HepG2 (cell line): Measurements from ENCODE around the gene TEF. TPM values are rescaled to one million over a fixed set of nuclear protein-coding genes. Genes with fewer than 3 reads are reported as not detected.

ENCODE experiments used
- ARNT2 ChIP-seq: sonication (generic); formaldehyde crosslinking; IDR thresholded peaks from 2 replicates; pipeline ENCODE4 v1.8.0; 2022; ENCODE audit warnings: mild to moderate bottlenecking, low read depth, missing genetic modification reagents, moderate library complexity
- BORCS8-MEF2B ChIP-seq: sonication (generic); formaldehyde crosslinking; IDR thresholded peaks from 2 replicates; pipeline ENCODE4 v1.8.0; 2022; ENCODE audit warnings: mild to moderate bottlenecking, missing genetic modification reagents
- DDIT3 ChIP-seq: sonication (generic); formaldehyde crosslinking; IDR thresholded peaks from 2 replicates; pipeline ENCODE4 v1.4.0; 2020; ENCODE audit warnings: mild to moderate bottlenecking, missing genetic modification reagents
- ESRRA ChIP-seq: sonication (generic); formaldehyde crosslinking; IDR thresholded peaks from 2 replicates; pipeline ENCODE4 v1.5.1; 2020; ENCODE audit warnings: mild to moderate bottlenecking, low read depth, missing genetic modification reagents
- GATAD2A ChIP-seq: IDR thresholded peaks from 2 replicates; pipeline ENCODE4 v1.6.1; 2016
- KAT7 ChIP-seq: IDR thresholded peaks from 2 replicates; pipeline ENCODE4 v1.6.1; 2018; ENCODE audit warnings: borderline replicate concordance, missing compliant biosample characterization
- KAT8 ChIP-seq: IDR thresholded peaks from 2 replicates; pipeline ENCODE4 v1.6.1; 2016; ENCODE audit warnings: missing genetic modification reagents, missing compliant biosample characterization
- NCOA5 ChIP-seq: sonication (generic); formaldehyde crosslinking; IDR thresholded peaks from 2 replicates; pipeline ENCODE4 v1.4.0; 2020; ENCODE audit warnings: missing genetic modification reagents
- NR2F6 ChIP-seq, 2 experiments: IDR thresholded peaks; 2 replicates each; pipeline ENCODE4 v1.6.1; 2016; ENCODE audit warnings: antibody characterized with exemption in 1 of 2, mild to moderate bottlenecking in 1 of 2
- PHF20 ChIP-seq: sonication (generic); formaldehyde crosslinking; IDR thresholded peaks from 2 replicates; pipeline ENCODE4 v1.5.0; 2020; ENCODE audit warnings: mild to moderate bottlenecking, missing genetic modification reagents
- ZBTB1 ChIP-seq: sonication (generic); formaldehyde crosslinking; IDR thresholded peaks from 2 replicates; pipeline ENCODE4 v1.4.0; 2020; ENCODE audit warnings: missing genetic modification reagents, borderline replicate concordance
- ZFYVE20 ChIP-seq: sonication (generic); formaldehyde crosslinking; IDR thresholded peaks from 2 replicates; pipeline ENCODE4 v1.8.0; 2023; ENCODE audit warnings: low read depth, mild to moderate bottlenecking, moderate library complexity, missing genetic modification reagents, borderline replicate concordance
- ZNF276 ChIP-seq: sonication (generic); formaldehyde crosslinking; IDR thresholded peaks from 2 replicates; pipeline ENCODE4 v1.4.0; 2020; ENCODE audit warnings: mild to moderate bottlenecking, low read depth, missing genetic modification reagents
- ZNF446 ChIP-seq: sonication (generic); formaldehyde crosslinking; IDR thresholded peaks from 2 replicates; pipeline ENCODE4 v1.5.0; 2020; ENCODE audit warnings: mild to moderate bottlenecking, missing genetic modification reagents
- ZNF557 ChIP-seq: sonication (generic); formaldehyde crosslinking; IDR thresholded peaks from 2 replicates; pipeline ENCODE4 v1.4.0; 2020; ENCODE audit warnings: missing genetic modification reagents
- ZSCAN25 ChIP-seq: sonication (generic); formaldehyde crosslinking; IDR thresholded peaks from 2 replicates; pipeline ENCODE4 v1.8.0; 2022; ENCODE audit warnings: mild to moderate bottlenecking, missing genetic modification reagents
- polyA plus RNA-seq, 8 experiments: library from polyadenylated mRNA; depleted of rRNA in 3 of 8; stranded (reverse) in 7 of 8; unstranded in 1 of 8; fragments of >200 nt; fragmentation: Illumina TruSeq in 4 of 8; extraction: Trizol in 4 of 8; gene quantifications; 2 replicates each; pipeline versions ENCODE4 v1.2.1 to v1.2.3, GENCODE V29; 2011 to 2016; ENCODE audit warnings: low read depth in 4 of 8, missing spikeins in 1 of 8, mixed read lengths in 1 of 8; ENCODE audit not compliant: insufficient read depth in 1 of 8
- total RNA-seq, 5 experiments: library from RNA; depleted of rRNA; stranded (reverse); fragments of >200 nt; fragmentation: Illumina TruSeq; extraction: Trizol; gene quantifications; 2 replicates each; pipeline ENCODE4 v1.2.3, GENCODE V29; 2016; ENCODE audit warnings: low read depth in 1 of 5
- TF ChIP-seq, protein P1 (sequence below): sonication (generic); formaldehyde crosslinking; IDR thresholded peaks from 2 replicates; pipeline ENCODE4 v1.5.0; 2020; ENCODE audit warnings: mild to moderate bottlenecking, missing genetic modification reagents
- TF ChIP-seq, protein P2 (sequence below): sonication (generic); formaldehyde crosslinking; IDR thresholded peaks from 2 replicates; pipeline ENCODE4 v1.4.0; 2020; ENCODE audit warnings: missing genetic modification reagents, borderline replicate concordance
- TF ChIP-seq, protein P3 (sequence below): sonication (generic); formaldehyde crosslinking; IDR thresholded peaks from 2 replicates; pipeline ENCODE4 v1.5.1; 2020; ENCODE audit warnings: missing genetic modification reagents, mild to moderate bottlenecking, borderline replicate concordance
- TF ChIP-seq, protein P4 (sequence below): IDR thresholded peaks from 2 replicates; pipeline ENCODE4 v1.6.1; 2016

TEF gene
- total and polyA plus RNA-seq, 2 of the 13 experiments (the other 11 are each of a cell fraction or from before 2014, with no cell fraction given): 7.6 to 11.2 TPM

DNA sequence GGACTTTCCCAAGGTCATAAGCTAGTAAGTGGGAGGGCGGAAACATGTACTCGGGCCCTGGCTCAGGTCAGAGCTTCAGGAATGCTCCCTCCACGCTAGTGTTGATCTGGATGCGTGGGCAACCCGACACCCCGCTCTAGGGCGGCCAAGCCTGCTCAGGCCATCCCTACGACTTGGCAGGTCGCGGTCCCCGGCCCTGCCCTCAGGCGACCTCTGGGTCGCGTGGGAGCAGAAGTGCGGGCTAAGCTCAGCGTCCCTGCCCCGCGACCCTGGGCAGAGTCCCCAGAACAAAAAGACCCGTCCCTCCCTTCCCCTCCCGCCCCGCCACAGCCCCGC lies 781 bp upstream of the TEF start (continued):
- TF ChIP-seq NR2F6 (IDR thresholded peaks at IDR 0.05): no peak; the same call in 1 of the 2 replicates
- TF ChIP-seq NR2F6 (CRISPR knock-in tag; IDR thresholded peaks at IDR 0.05): peak; percentile 69; the same call in 1 of the 2 replicates
- TF ChIP-seq ZBTB1 (CRISPR knock-in tag): peak; percentile 86; the same call in 1 of the 2 replicates
- TF ChIP-seq ESRRA (CRISPR knock-in tag): peak; percentile 85
- TF ChIP-seq KAT8 (CRISPR knock-in tag): no peak
- TF ChIP-seq, protein P1, sequence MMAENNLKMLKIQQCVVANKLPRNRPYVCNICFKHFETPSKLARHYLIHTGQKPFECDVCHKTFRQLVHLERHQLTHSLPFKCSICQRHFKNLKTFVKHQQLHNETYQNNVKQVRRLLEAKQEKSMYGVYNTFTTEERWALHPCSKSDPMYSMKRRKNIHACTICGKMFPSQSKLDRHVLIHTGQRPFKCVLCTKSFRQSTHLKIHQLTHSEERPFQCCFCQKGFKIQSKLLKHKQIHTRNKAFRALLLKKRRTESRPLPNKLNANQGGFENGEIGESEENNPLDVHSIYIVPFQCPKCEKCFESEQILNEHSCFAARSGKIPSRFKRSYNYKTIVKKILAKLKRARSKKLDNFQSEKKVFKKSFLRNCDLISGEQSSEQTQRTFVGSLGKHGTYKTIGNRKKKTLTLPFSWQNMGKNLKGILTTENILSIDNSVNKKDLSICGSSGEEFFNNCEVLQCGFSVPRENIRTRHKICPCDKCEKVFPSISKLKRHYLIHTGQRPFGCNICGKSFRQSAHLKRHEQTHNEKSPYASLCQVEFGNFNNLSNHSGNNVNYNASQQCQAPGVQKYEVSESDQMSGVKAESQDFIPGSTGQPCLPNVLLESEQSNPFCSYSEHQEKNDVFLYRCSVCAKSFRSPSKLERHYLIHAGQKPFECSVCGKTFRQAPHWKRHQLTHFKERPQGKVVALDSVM: no peak
- peak; percentile 65 for TF ChIP-seq GATAD2A (CRISPR knock-in tag)
- TF ChIP-seq KAT7 (CRISPR knock-in tag): no peak
- TF ChIP-seq, protein P2, sequence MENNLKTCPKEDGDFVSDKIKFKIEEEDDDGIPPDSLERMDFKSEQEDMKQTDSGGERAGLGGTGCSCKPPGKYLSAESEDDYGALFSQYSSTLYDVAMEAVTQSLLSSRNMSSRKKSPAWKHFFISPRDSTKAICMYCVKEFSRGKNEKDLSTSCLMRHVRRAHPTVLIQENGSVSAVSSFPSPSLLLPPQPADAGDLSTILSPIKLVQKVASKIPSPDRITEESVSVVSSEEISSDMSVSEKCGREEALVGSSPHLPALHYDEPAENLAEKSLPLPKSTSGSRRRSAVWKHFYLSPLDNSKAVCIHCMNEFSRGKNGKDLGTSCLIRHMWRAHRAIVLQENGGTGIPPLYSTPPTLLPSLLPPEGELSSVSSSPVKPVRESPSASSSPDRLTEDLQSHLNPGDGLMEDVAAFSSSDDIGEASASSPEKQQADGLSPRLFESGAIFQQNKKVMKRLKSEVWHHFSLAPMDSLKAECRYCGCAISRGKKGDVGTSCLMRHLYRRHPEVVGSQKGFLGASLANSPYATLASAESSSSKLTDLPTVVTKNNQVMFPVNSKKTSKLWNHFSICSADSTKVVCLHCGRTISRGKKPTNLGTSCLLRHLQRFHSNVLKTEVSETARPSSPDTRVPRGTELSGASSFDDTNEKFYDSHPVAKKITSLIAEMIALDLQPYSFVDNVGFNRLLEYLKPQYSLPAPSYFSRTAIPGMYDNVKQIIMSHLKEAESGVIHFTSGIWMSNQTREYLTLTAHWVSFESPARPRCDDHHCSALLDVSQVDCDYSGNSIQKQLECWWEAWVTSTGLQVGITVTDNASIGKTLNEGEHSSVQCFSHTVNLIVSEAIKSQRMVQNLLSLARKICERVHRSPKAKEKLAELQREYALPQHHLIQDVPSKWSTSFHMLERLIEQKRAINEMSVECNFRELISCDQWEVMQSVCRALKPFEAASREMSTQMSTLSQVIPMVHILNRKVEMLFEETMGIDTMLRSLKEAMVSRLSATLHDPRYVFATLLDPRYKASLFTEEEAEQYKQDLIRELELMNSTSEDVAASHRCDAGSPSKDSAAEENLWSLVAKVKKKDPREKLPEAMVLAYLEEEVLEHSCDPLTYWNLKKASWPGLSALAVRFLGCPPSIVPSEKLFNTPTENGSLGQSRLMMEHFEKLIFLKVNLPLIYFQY (CRISPR knock-in tag): 0 out of 2 replicates have a peak, but pooled peaks have one; percentile 14
- no peak for TF ChIP-seq ZSCAN25 (CRISPR knock-in tag)
- TF ChIP-seq, protein P3, sequence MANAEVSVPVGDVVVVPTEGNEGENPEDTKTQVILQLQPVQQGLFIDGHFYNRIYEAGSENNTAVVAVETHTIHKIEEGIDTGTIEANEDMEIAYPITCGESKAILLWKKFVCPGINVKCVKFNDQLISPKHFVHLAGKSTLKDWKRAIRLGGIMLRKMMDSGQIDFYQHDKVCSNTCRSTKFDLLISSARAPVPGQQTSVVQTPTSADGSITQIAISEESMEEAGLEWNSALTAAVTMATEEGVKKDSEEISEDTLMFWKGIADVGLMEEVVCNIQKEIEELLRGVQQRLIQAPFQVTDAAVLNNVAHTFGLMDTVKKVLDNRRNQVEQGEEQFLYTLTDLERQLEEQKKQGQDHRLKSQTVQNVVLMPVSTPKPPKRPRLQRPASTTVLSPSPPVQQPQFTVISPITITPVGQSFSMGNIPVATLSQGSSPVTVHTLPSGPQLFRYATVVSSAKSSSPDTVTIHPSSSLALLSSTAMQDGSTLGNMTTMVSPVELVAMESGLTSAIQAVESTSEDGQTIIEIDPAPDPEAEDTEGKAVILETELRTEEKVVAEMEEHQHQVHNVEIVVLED: 0 out of 2 replicates have a peak, but pooled peaks have one; percentile 49
- TF ChIP-seq NCOA5 (CRISPR knock-in tag): no peak
- peak; percentile 31; the same call in 1 of the 2 replicates for TF ChIP-seq ARNT2 (CRISPR knock-in tag)
- TF ChIP-seq DDIT3 (CRISPR knock-in tag): no peak
- 0 out of 2 replicates have a peak, but pooled peaks have one; percentile 41 for TF ChIP-seq PHF20 (CRISPR knock-in tag)
- no peak for TF ChIP-seq ZFYVE20 (CRISPR knock-in tag)
- no peak for TF ChIP-seq BORCS8-MEF2B (CRISPR knock-in tag)
- peak; percentile 49; the same call in 1 of the 2 replicates for TF ChIP-seq ZNF276 (CRISPR knock-in tag)
- TF ChIP-seq, protein P4, sequence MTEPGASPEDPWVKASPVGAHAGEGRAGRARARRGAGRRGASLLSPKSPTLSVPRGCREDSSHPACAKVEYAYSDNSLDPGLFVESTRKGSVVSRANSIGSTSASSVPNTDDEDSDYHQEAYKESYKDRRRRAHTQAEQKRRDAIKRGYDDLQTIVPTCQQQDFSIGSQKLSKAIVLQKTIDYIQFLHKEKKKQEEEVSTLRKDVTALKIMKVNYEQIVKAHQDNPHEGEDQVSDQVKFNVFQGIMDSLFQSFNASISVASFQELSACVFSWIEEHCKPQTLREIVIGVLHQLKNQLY (CRISPR knock-in tag): 0 out of 2 replicates have a peak, but pooled peaks have one; percentile 14
- TF ChIP-seq ZNF557 (CRISPR knock-in tag): no peak
- 0 out of 2 replicates have a peak, but pooled peaks have one; percentile 45 for TF ChIP-seq ZNF446 (CRISPR knock-in tag)
